Activated CD4-positive, alpha-beta T cell treated with anti-CD3 and anti-CD28 coated beads, Interleukin-2, Interleukin-4, amounts not matched to agents 100 ng/mL and 50 ng/mL, durations not matched to agents 16 hours and 8 hours (primary cell): ENCODE data around the gene INPP5D.
A peak's percentile ranks its signal among the peaks of the same experiment; 100 is the strongest.

Experiments
- DNase-seq: peaks from one replicate; pipeline ENCODE4 v3.0.0-alpha.2; 2020; ENCODE audit warnings: low spot score

The INPP5D gene

GRCh38 chr2:233240897-233241296 lies 180.8 kb downstream of the INPP5D start:
- peak; percentile 52 for DNase-seq

- no peak for DNase-seq
Observed at GRCh38 chr2:233241803-233242202, 181.7 kb downstream of the INPP5D start.

GRCh38 chr2:233242231-233242927 lies 182.2 kb downstream of the INPP5D start:
- DNase-seq, result no peak

- no peak for DNase-seq
Observed at GRCh38 chr2:233243348-233243747, 183.2 kb downstream of the INPP5D start.

GRCh38 chr2:233244818-233245217 lies 184.7 kb downstream of the INPP5D start:
- DNase-seq, result no peak

GRCh38 chr2:233245406-233245805 lies 185.3 kb downstream of the INPP5D start:
- no peak for DNase-seq

- DNase-seq, result no peak
Observed at GRCh38 chr2:233247116-233247515, 187.0 kb downstream of the INPP5D start.

- peak; percentile 91 for DNase-seq
Observed at GRCh38 chr2:233247744-233248143, 187.6 kb downstream of the INPP5D start.

GRCh38 chr2:233248999-233249398 lies 188.9 kb downstream of the INPP5D start:
- DNase-seq, result no peak

- DNase-seq, result no peak
Observed at GRCh38 chr2:233250568-233250967, 190.4 kb downstream of the INPP5D start.

- DNase-seq, result no peak
Observed at GRCh38 chr2:233250985-233251305, 190.8 kb downstream of the INPP5D start.

- peak; percentile 97 for DNase-seq
Observed at GRCh38 chr2:233251306-233252116, 191.4 kb downstream of the INPP5D start, which contains the start of gene ATG16L1. TSS of gene ATG16L1 (plus strand) at chr2:233251673. CDS start at chr2:233251828, 155 bp downstream.

GRCh38 chr2:233252227-233252626 lies 192.1 kb downstream of the INPP5D start:
- DNase-seq, result no peak

- DNase-seq, result no peak
Observed at GRCh38 chr2:233255151-233255550, 195.0 kb downstream of the INPP5D start.

- DNase-seq, result no peak
Observed at GRCh38 chr2:233256048-233256447, 195.9 kb downstream of the INPP5D start.
